HG02840 (cell line): ENCODE measurements around the gene LIG3.
"Not testable (repeated sequence)": the region's sequence is repeated elsewhere in the genome, so short reads cannot be mapped to it uniquely, and the experiment has no call there.

ENCODE experiments used
- ATAC-seq: cut with Tn5 transposase; IDR thresholded peaks from one replicate; pipeline ENCODE4 v1.9.1; 2021; ENCODE audit warnings: mild to moderate bottlenecking, moderate library complexity, moderate number of reproducible peaks; ENCODE audit not compliant: unreplicated experiment, low FRiP score

Gene LIG3

GRCh38 chr17:34980353-34980680, at the start of gene LIG3:
TSS of gene LIG3 (plus strand) at chr17:34980512. CDS start at chr17:34983006, 2,494 bp downstream.
- ATAC-seq = peak; percentile 81

- ATAC-seq = not testable (repeated sequence)
These were observed 29.5 kb upstream of the LIG3 start for GRCh38 chr17:34950780-34951179.

- ATAC-seq = no peak
These were observed 21.9 kb upstream of the LIG3 start for GRCh38 chr17:34958438-34958837.

- ATAC-seq = peak; percentile 97
These were observed 19.0 kb upstream of the LIG3 start, which contains the start of the genes CCT6B and ZNF830 for GRCh38 chr17:34961093-34961911. TSS of gene CCT6B (minus strand) at chr17:34961460. CDS start at chr17:34961393, 67 bp downstream. TSS of gene ZNF830 (plus strand) at chr17:34961540. CDS start at chr17:34961567, 27 bp downstream.

GRCh38 chr17:34974179-34974578, 6.1 kb upstream of the LIG3 start:
- ATAC-seq = no peak

GRCh38 chr17:34974794-34975785, 5.2 kb upstream of the LIG3 start:
- no peak for ATAC-seq

- ATAC-seq = no peak
These were observed 1.2 kb upstream of the LIG3 start for GRCh38 chr17:34979153-34979552.

GRCh38 chr17:34979650-34980352, 511 bp upstream of the LIG3 start:
- ATAC-seq = no peak

GRCh38 chr17:34980681-34981537, 597 bp downstream of the LIG3 start:
- ATAC-seq = peak; percentile 83

- no peak for ATAC-seq
These were observed 1.4 kb downstream of the LIG3 start for GRCh38 chr17:34981538-34982241.

- no peak for ATAC-seq
These were observed 6.9 kb downstream of the LIG3 start for GRCh38 chr17:34987232-34987631.

GRCh38 chr17:34988644-34989043, 8.3 kb downstream of the LIG3 start:
- ATAC-seq = no peak

- no peak for ATAC-seq
These were observed 9.2 kb downstream of the LIG3 start for GRCh38 chr17:34989473-34989872.

GRCh38 chr17:34990921-34991365, 10.6 kb downstream of the LIG3 start:
- no peak for ATAC-seq

- ATAC-seq = no peak
These were observed 11.3 kb downstream of the LIG3 start for GRCh38 chr17:34991606-34992005.

GRCh38 chr17:34993031-34993430, 12.7 kb downstream of the LIG3 start:
- ATAC-seq = no peak

- no peak for ATAC-seq
These were observed 16.3 kb downstream of the LIG3 start for GRCh38 chr17:34996422-34997285.

- ATAC-seq = no peak
These were observed 17.1 kb downstream of the LIG3 start for GRCh38 chr17:34997355-34997862.
